HG02970 (cell line): Measurements from ENCODE around the gene MAGEB5.
"Not testable (repeated sequence)": the region's sequence is repeated elsewhere in the genome, so short reads cannot be mapped to it uniquely, and the experiment has no call there.

Experiments
- ATAC-seq: cut with Tn5 transposase; IDR thresholded peaks from one replicate; pipeline ENCODE4 v1.9.1; 2021; ENCODE audit warnings: mild to moderate bottlenecking, moderate library complexity, moderate number of reproducible peaks; ENCODE audit not compliant: unreplicated experiment, low FRiP score

MAGEB5 gene

GRCh38 chrX:26215869-26216268 lies at the start of gene MAGEB5:
Gene MAGEB5 (plus strand): TSS chrX:26216169. CDS start chrX:26217302, 1,133 bp downstream.
- no peak for ATAC-seq

- no peak for ATAC-seq
Observed at GRCh38 chrX:26192204-26192603, 23.8 kb upstream of the MAGEB5 start, which contains the start of gene MAGEB6. Gene MAGEB6 (plus strand): TSS chrX:26192440. CDS start chrX:26193847, 1,407 bp downstream.

GRCh38 chrX:26203561-26203960 lies 12.4 kb upstream of the MAGEB5 start:
- ATAC-seq: no peak

- not testable (repeated sequence) for ATAC-seq
Observed at GRCh38 chrX:26204717-26205116, 11.3 kb upstream of the MAGEB5 start.

- no peak for ATAC-seq
Observed at GRCh38 chrX:26208012-26208411, 8.0 kb upstream of the MAGEB5 start.

GRCh38 chrX:26219351-26219750 lies 3.4 kb downstream of the MAGEB5 start:
- no peak for ATAC-seq

GRCh38 chrX:26234177-26234576 lies 18.2 kb downstream of the MAGEB5 start:
- ATAC-seq: no peak

- no peak for ATAC-seq
Observed at GRCh38 chrX:26253526-26253925, 37.6 kb downstream of the MAGEB5 start.

- no peak for ATAC-seq
Observed at GRCh38 chrX:26254436-26254835, 38.5 kb downstream of the MAGEB5 start.

- no peak for ATAC-seq
Observed at GRCh38 chrX:26262121-26262523, 46.2 kb downstream of the MAGEB5 start.
